Measurements from ENCODE around the gene CROCC.

The CROCC gene

GRCh38 chr1:17004466-17005364, 83.0 kb downstream of the CROCC start:
- no peak for TF ChIP-seq CTCF (IDR thresholded peaks at IDR 0.05; ENCODE audit: low read depth, low read length)
- no peak for DNase-seq
- H3K9me3 ChIP-seq, result no peaks in the 10 kb centered on the region
- no peak overlapping the region for H3K4me3 ChIP-seq (ENCODE audit: low read depth, low read length)
- no peaks in the 10 kb centered on the region for H3K27me3 ChIP-seq
- no peaks in the 10 kb centered on the region for H3K4me1 ChIP-seq
- no peaks in the 10 kb centered on the region for H3K36me3 ChIP-seq

DNA sequence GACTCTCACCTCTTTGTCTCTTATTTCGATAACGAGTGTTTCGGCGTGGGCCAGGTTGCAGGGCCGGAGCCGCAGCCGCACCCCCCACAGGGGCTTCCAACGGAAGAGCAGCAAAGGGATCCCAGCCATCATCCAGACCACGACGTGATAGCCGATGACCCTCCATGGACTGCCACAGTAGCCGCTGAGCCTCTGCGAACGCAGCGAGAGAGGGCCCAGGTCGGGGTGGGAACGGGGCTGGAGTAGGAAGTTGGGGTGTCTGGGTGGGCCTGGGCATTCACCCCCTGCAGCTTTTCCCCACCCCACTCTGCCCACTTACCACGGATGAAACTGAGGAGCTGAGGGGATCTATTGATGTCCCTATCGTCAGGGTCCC, 83.6 kb downstream of the CROCC start:
- Histone ChIP-seq H3K4me3 (ENCODE audit: low read depth, low read length) (no peak overlapping the region), H3K27me3 (no peaks in the 10 kb centered on the region), H3K36me3 (no peaks in the 10 kb centered on the region), H3K9me3 (no peaks in the 10 kb centered on the region), H3K4me1 (no peaks in the 10 kb centered on the region)
- DNase-seq, result no peak
- no peak for TF ChIP-seq CTCF (IDR thresholded peaks at IDR 0.05; ENCODE audit: low read depth, low read length)

GRCh38 chr1:17007121-17007520, 85.4 kb downstream of the CROCC start:
- no peak for TF ChIP-seq CTCF (IDR thresholded peaks at IDR 0.05; ENCODE audit: low read depth, low read length)
- no peaks in the 10 kb centered on the region for H3K9me3 ChIP-seq

DNA sequence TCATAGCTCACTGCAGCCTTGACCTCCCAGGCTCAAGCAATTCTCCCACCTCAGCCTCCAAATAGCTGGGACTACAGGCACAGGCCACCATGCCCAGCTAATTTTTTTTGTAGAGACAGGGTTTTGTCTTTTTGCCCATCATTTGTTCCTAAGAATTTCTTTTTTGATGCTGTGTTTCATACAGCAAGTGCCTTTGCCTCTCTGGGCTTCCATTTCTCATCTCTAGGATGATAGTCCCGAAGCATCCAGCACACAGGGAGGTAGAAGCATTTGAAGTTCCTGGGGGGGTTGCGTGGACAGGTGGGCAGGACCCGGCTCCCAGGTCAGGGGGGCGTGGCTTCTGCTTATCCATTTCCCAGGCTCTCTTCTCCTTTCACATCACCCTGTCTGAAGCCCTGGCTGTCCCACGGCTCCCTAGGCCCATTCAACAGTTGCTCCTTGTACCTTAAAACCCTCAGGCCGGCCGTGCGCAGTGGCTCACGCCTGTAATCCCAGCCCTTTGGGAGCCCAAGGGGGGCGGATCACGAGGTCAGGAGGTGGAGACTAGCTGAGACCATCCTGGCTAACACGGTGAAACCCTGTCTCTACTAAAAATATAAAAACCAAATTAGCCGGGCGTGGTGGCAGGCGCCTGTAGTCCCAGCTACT, 86.6 kb downstream of the CROCC start:
- Histone ChIP-seq H3K27me3 (no peaks in the 10 kb centered on the region), H3K4me3 (ENCODE audit: low read depth, low read length) (no peak overlapping the region), H3K9me3 (no peaks in the 10 kb centered on the region), H3K4me1 (no peaks in the 10 kb centered on the region), H3K36me3 (no peaks in the 10 kb centered on the region)
- no peak for TF ChIP-seq CTCF (IDR thresholded peaks at IDR 0.05; ENCODE audit: low read depth, low read length)
- DNase-seq, result no peak

More at GRCh38 chr1:17007121-17007520, 85.4 kb downstream of the CROCC start:
- DNase-seq, result no peak
- Histone ChIP-seq H3K36me3 (no peaks in the 10 kb centered on the region), H3K27me3 (no peaks in the 10 kb centered on the region), H3K4me3 (ENCODE audit: low read depth, low read length) (no peak overlapping the region), H3K4me1 (no peaks in the 10 kb centered on the region)

- Histone ChIP-seq H3K4me3 (ENCODE audit: low read depth, low read length) (no peak overlapping the region), H3K36me3 (no peaks in the 10 kb centered on the region), H3K9me3 (no peaks in the 10 kb centered on the region), H3K4me1 (no peaks in the 10 kb centered on the region), H3K27me3 (no peaks in the 10 kb centered on the region)
- no peak for DNase-seq
- TF ChIP-seq CTCF (IDR thresholded peaks at IDR 0.05; ENCODE audit: low read depth, low read length), result no peak
Observed at GRCh38 chr1:17009706-17010105, 88.0 kb downstream of the CROCC start.

DNA sequence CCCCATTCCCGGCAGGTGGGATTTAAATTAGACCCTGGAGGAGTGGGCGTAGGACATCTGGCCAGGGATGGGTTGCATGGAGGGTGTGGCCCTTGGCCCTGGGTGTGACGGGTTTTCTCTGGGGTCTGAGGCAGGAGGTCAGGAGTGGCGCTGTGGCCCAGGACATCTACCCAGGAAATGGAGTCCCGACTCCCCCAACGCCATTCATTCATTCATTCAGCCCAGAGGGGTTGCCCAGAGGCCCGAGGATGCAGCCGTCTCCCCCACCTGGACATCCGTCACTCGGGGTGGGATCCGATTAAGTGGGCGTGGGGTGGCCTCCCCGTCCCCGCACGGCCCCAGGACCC, 89.3 kb downstream of the CROCC start:
- H3K36me3 ChIP-seq, result no peaks in the 10 kb centered on the region
- peak overlapping the region; percentile 62 for H3K4me3 ChIP-seq (ENCODE audit: low read depth, low read length)
- no peak for DNase-seq

More for the DNA sequence above, 89.3 kb downstream of the CROCC start:
- no peaks in the 10 kb centered on the region for H3K4me1 ChIP-seq
- H3K9me3 ChIP-seq, result no peaks in the 10 kb centered on the region
- no peaks in the 10 kb centered on the region for H3K27me3 ChIP-seq
- TF ChIP-seq CTCF (IDR thresholded peaks at IDR 0.05; ENCODE audit: low read depth, low read length), result no peak
